Dedifferentiated amniotic fluid mesenchymal stem cell (primary cell): ENCODE data around the gene TBX2.
"Not testable (repeated sequence)": the region's sequence is repeated elsewhere in the genome, so short reads cannot be mapped to it uniquely, and the experiment has no call there.

Source experiments
- DNase-seq: peaks from one replicate; pipeline ENCODE4 v3.0.0-alpha.2; 2016; ENCODE audit errors: extremely low spot score

TBX2 gene

GRCh38 chr17:61413661-61414126 is 14.1 kb downstream of the TBX2 start:
- no peak for DNase-seq

- DNase-seq: no peak
Observed at GRCh38 chr17:61414141-61414935, 14.7 kb downstream of the TBX2 start.

GRCh38 chr17:61414936-61415251 is 15.3 kb downstream of the TBX2 start:
- no peak for DNase-seq

- no peak for DNase-seq
Observed at GRCh38 chr17:61415374-61416210, 15.9 kb downstream of the TBX2 start.

- DNase-seq: no peak
Observed at GRCh38 chr17:61416211-61416539, 16.5 kb downstream of the TBX2 start.

DNA sequence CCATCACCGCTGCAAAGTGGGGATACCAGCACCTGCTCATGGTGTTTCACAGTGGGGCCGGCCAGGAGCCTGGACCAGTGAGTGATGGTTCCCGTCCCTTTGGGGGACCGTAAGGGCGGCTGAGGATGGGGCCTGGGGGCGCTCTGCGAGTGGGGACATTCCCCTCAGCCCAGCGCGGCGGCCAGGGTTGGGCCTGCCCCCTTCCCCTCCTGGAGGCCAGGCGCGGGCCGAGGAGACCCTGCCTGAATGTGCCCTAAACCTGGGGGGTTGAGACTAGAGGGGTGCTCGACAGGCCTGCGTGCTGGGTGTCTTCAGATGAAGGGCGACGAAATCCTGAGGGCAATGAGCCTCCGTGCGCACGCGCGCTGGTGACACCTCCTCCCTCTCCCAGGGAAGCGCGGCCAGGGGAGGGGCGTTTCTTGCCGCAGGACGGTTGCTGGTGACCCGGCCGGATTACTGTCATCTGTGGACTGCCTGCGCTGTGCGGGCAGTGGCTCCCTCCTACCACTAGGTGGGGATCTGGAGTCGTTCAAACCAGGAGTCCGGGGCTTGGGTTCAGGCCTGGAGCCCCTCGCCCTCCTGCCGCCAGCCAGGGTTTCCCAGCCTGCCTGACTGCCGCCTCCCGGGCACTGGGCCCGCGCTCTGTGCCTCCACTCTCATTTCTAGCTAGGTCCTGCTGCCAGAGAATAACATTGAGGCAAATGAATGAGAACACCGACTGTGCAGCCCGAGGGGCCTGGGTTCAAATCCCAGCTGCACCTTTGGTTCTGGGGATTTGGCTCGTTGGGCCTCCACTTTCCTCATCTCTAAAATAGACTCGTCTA is 17.1 kb downstream of the TBX2 start:
- peak; percentile 80 for DNase-seq

DNA sequence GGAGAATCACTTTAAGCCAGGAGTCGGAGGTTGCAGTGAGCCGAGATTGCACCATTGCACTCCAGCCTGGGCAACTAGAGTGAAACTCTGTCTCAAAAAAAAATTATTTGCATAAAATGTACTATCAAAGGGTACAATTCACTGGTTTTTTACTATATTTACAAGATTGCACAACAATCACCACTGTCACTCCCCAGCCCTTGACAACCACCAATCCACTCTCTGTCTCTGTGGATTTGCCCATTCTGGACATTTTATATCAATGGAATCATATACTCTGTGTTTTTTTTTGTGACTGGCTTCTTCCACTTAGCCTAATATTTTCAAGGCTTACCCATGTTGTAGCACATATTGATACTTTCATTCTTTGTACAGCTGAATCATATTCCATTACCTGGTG is 18.8 kb downstream of the TBX2 start:
- DNase-seq: no peak

GRCh38 chr17:61419496-61420046 is 19.9 kb downstream of the TBX2 start:
- no peak for DNase-seq

- no peak for DNase-seq
Observed at GRCh38 chr17:61420052-61420451, 20.4 kb downstream of the TBX2 start.

- no peak for DNase-seq
Observed at GRCh38 chr17:61420745-61421398, 21.2 kb downstream of the TBX2 start.

GRCh38 chr17:61421460-61421859 is 21.8 kb downstream of the TBX2 start:
- DNase-seq: no peak

DNA sequence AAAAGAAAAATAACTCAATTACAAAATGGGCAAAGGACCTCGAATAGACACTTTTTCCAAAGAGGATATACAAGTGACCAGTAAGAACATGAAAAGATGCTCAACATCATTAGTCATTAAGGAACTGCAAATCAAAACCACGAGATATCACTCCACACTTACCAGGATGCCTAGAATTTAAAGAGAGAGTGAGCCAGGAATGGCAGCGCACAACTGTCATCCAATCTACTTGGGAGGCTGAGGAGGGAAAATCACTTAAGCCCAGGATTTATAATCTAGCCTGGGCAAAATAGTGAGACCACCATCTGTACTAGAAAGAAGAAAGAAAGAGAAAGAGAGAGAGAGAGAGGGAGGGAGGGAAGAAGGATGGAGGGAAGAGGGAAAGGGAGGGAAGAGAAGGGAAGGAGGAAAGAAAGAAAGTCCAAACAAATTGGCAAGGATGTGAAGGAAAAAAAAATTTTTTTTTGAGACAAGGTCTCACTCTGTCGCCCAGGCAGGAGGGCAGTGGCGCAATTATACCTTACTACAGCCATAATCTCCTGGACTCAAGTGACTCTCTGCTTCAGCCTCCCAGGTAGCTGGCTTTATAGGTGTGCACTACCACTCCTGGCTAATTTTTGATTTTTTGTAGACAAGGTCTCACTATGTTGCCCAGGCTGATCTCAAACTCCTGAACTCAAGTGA is 22.6 kb downstream of the TBX2 start:
- no peak for DNase-seq

GRCh38 chr17:61422869-61423268 is 23.2 kb downstream of the TBX2 start:
- no peak for DNase-seq

DNA sequence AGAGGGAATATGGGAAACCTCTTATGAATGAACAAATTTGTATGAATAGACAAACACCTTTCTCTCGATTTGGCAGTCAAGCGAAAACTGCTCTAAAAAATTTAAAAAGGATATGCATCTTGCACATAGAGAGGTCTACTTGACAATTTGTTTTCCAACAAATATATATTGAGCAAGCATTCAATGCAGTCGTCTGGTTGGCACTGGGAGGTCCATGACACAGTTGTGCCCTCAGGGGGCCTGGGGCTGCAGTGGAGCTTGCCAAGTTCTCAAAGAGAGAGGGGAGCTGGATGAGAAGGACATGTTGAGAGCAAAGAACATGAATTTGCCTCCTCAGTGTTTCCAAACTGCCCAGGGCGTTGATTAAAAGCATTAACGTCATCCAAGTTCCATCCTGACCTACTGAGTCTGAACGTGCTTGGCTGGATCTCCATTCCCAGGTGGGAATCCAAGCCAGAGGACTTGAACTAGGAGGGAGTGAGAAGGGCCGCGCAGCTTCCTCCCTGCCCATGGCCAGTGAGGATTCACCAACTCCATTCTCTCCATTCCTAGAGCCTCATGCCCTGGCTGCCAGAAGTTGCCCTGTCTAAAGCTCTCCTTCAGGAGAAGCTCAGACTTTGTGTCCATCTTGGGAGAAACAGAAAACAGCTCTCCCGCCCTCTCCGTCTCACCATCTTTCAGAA is 24.5 kb downstream of the TBX2 start:
- no peak for DNase-seq

- DNase-seq: no peak
Observed at GRCh38 chr17:61425682-61426481, 26.2 kb downstream of the TBX2 start.

DNA sequence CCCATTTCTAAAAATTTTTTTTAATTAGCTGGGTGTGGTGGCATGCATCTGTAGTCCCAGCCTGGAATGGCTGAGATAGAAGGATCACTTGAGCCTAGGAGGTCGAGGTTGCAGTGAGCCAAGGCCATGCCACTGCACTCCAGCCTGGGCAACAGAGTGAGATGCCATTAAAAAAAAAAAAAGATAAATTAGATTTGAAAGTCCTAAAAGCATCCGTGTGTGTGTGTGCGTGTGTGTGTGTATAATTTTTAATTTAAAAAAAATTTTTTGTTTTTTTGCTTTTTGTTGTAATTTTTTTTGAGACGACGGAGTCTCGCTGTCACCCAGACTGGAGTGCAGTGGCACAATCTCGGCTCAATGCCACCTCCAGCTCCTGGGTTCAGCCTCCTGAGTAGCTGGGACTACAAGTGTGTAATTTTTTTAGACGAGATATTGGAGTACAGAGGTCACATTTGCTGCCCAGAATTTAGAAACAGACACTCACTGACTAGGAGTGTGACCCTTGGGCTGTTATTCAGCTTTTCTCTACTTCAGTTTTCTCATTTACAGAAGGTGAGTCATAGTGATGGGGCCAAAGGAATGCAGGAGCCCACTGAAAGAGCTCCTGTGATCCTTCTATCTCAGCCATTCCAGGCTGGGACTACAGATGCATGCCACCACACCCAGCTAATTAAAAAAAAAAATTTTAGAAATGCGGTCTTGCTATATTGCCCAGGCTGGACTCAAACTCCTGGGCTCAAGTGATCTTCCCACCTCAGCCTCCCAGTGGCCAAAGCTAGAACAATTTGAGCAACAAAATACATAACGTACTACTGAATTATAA is 27.1 kb downstream of the TBX2 start:
- no peak for DNase-seq

- DNase-seq: no peak
Observed at GRCh38 chr17:61427567-61427966, 27.9 kb downstream of the TBX2 start.

DNA sequence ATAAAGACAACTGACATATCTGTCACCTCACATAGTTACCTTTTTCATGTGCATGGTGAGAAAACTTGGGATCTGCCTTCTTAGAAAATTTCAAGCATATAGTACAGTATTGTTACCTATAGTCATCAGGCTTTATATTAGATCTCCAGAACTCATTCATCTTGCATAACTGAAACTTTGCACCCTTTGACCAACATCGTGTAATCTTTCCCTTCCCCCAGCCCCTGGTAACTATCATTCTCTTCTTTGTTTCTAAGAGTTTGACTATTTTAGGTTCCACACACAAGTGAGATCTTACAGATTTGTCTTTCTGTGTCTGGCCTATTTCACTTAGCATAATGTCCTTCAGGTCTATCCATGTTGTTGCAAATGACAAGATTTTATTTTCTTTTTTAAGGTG is 29.6 kb downstream of the TBX2 start:
- DNase-seq: no peak

GRCh38 chr17:61429831-61430230 is 30.2 kb downstream of the TBX2 start:
- not testable (repeated sequence) for DNase-seq
